IMR-90 (cell line): ENCODE results near the gene MSI2. TPM values are rescaled to one million over a fixed set of nuclear protein-coding genes. Genes with fewer than 3 reads are reported as not detected.

Source experiments
- ATAC-seq: fragments of 200-7000 bp; cut with Tn5 transposase; 2 replicates; pipeline ENCODE4 v1.9.1; 2020; ENCODE audit warnings: low read depth, mild to moderate bottlenecking, moderate library complexity
- BruUV-seq: library from RNA; stranded (reverse); fragments of 400-500 nt; replicated peaks from 2 replicates; lab custom pipeline; 2021; lab: Mats Ljungman, UMichigan
- CTCF ChIA-PET: fragments of 300-600 bp; formaldehyde crosslinking; extraction: SDS; loops from one replicate; lab custom pipeline; 2021; ENCODE audit warnings: antibody characterized with exemption; lab: Yijun Ruan, JAX
- POLR2A ChIA-PET: fragments of 300-600 bp; sonication (Branson Sonifier 250); formaldehyde crosslinking; loops from one replicate; lab custom pipeline; 2022; ENCODE audit warnings: antibody characterized with exemption; ENCODE audit not compliant: unreplicated experiment; lab: Charles Lee
- DNase-seq: peaks from one replicate; pipeline ENCODE4 v3.0.0; 2013
- H2AFZ ChIP-seq: replicated peaks from 2 replicates; pipeline ENCODE3; 2013; ENCODE audit warnings: low read length, mild to moderate bottlenecking; ENCODE audit not compliant: poor library complexity
- H2AK5ac ChIP-seq: 2 replicates; pipeline ENCODE4 v1.6.1; 2013; ENCODE audit warnings: low read depth, low read length, inconsistent platforms
- H2AK9ac ChIP-seq: replicated peaks from 2 replicates; pipeline ENCODE3; 2013; ENCODE audit warnings: mild to moderate bottlenecking, low read depth, low read length, moderate library complexity; ENCODE audit not compliant: poor library complexity
- H2BK120ac ChIP-seq: 2 replicates; pipeline ENCODE4 v1.6.1; 2013; ENCODE audit warnings: low read depth, low read length, inconsistent platforms
- H2BK15ac ChIP-seq: 3 replicates; pipeline ENCODE4 v1.6.1; 2013; ENCODE audit warnings: low read depth, low read length, inconsistent platforms
- H2BK20ac ChIP-seq: 2 replicates; pipeline ENCODE4 v1.6.1; 2013; ENCODE audit warnings: low read depth, mild to moderate bottlenecking, inconsistent platforms, low read length, moderate library complexity
- H2BK5ac ChIP-seq: 2 replicates; pipeline ENCODE4 v1.6.1; 2013; ENCODE audit warnings: mild to moderate bottlenecking, low read depth, low read length, inconsistent platforms; ENCODE audit not compliant: poor library complexity, severe bottlenecking
- H3K14ac ChIP-seq: replicated peaks from 2 replicates; pipeline ENCODE4 v1.6.1; 2013; ENCODE audit warnings: low read depth, low read length, inconsistent platforms
- H3K18ac ChIP-seq: 2 replicates; pipeline ENCODE4 v1.6.1; 2013; ENCODE audit warnings: low read depth, low read length, control low read depth
- H3K23ac ChIP-seq: 2 replicates; pipeline ENCODE4 v1.6.1; 2013; ENCODE audit warnings: low read depth, low read length, inconsistent platforms
- H3K27ac ChIP-seq: 2 replicates; pipeline ENCODE4 v1.5.1; 2013; ENCODE audit warnings: mild to moderate bottlenecking, control low read depth, low read length; ENCODE audit not compliant: insufficient read depth
- H3K27me3 ChIP-seq: 2 replicates; pipeline ENCODE4 v1.6.1; 2013; ENCODE audit warnings: low read length; ENCODE audit not compliant: control insufficient read depth, insufficient read depth
- H3K36me3 ChIP-seq: 2 replicates; pipeline ENCODE4 v1.6.1; 2013; ENCODE audit warnings: low read length, mixed read lengths; ENCODE audit not compliant: control insufficient read depth, insufficient read depth
- H3K4ac ChIP-seq: 2 replicates; pipeline ENCODE4 v1.6.1; 2013; ENCODE audit warnings: low read depth, low read length, inconsistent platforms
- H3K4me1 ChIP-seq: 2 replicates; pipeline ENCODE4 v1.6.1; 2013; ENCODE audit warnings: low read length, mixed read lengths; ENCODE audit not compliant: control insufficient read depth, insufficient read depth
- H3K4me2 ChIP-seq: 2 replicates; pipeline ENCODE4 v1.6.1; 2013; ENCODE audit warnings: low read depth, mild to moderate bottlenecking, control low read depth, low read length, moderate library complexity
- H3K4me3 ChIP-seq: 2 replicates; pipeline ENCODE4 v1.5.1; 2013; ENCODE audit warnings: low read depth, mild to moderate bottlenecking, control low read depth, low read length, moderate library complexity; ENCODE audit not compliant: insufficient read depth
- H3K56ac ChIP-seq: 2 replicates; pipeline ENCODE4 v1.6.1; 2013; ENCODE audit warnings: low read length, inconsistent platforms; ENCODE audit not compliant: insufficient read depth; ENCODE audit errors: extremely low read depth
- H3K79me1 ChIP-seq, 2 experiments: 2 replicates each; pipeline ENCODE4 v1.6.1; 2013; ENCODE audit warnings: low read length in 2 of 2, inconsistent platforms in 1 of 2, low read depth in 1 of 2
- H3K9ac ChIP-seq: 2 replicates; pipeline ENCODE4 v1.6.1; 2013; ENCODE audit warnings: low read depth, low read length, control low read depth
- H3K9me1 ChIP-seq: 2 replicates; pipeline ENCODE4 v1.6.1; 2013; ENCODE audit warnings: low read length, inconsistent platforms; ENCODE audit not compliant: insufficient read depth
- H3K9me3 ChIP-seq: 2 replicates; pipeline ENCODE4 v1.6.1; 2013; ENCODE audit warnings: low read length; ENCODE audit not compliant: control insufficient read depth, insufficient read depth
- H4K20me1 ChIP-seq: 2 replicates; pipeline ENCODE4 v1.6.1; 2013; ENCODE audit warnings: low read length, inconsistent platforms; ENCODE audit not compliant: insufficient read depth
- H4K5ac ChIP-seq: 2 replicates; pipeline ENCODE4 v1.6.1; 2013; ENCODE audit warnings: mild to moderate bottlenecking, low read depth, low read length, control low read depth
- H4K8ac ChIP-seq, 2 experiments: 2 replicates each; pipeline ENCODE4 v1.6.1; 2013; ENCODE audit warnings: low read depth in 2 of 2, low read length in 2 of 2, control low read depth in 1 of 2, inconsistent platforms in 1 of 2
- H4K91ac ChIP-seq: 2 replicates; pipeline ENCODE4 v1.6.1; 2013; ENCODE audit warnings: low read depth, low read length, inconsistent platforms; ENCODE audit not compliant: insufficient read depth
- MAFK ChIP-seq: IDR thresholded peaks from 2 replicates; pipeline ENCODE4 v1.6.1; 2012; ENCODE audit warnings: low read depth, low read length, improper control_type of control experiment
- MAZ ChIP-seq: IDR thresholded peaks from 2 replicates; pipeline ENCODE4 v1.6.1; 2012; ENCODE audit warnings: low read depth, mild to moderate bottlenecking, low read length, improper control_type of control experiment, moderate library complexity, borderline replicate concordance
- POLR2A ChIP-seq: IDR thresholded peaks from 2 replicates; pipeline ENCODE4 v1.6.1; 2012; ENCODE audit warnings: mild to moderate bottlenecking, low read depth, low read length
- RCOR1 ChIP-seq: IDR thresholded peaks from 2 replicates; pipeline ENCODE4 v1.6.1; 2012; ENCODE audit warnings: mild to moderate bottlenecking, low read length, improper control_type of control experiment; ENCODE audit not compliant: insufficient replicate concordance
- RFX5 ChIP-seq: IDR thresholded peaks from 2 replicates; pipeline ENCODE4 v1.8.0; 2012; ENCODE audit warnings: low read depth, mild to moderate bottlenecking, low read length, moderate library complexity
- WGBS, 2 experiments: methylation state at CpG; one replicate each; pipeline versions ENCODE4 v1.1.5 to v1.1.7; 2013; ENCODE audit warnings: missing lambda C conversion rate in 2 of 2; ENCODE audit not compliant: insufficient read length in 1 of 2; ENCODE audit errors: extremely low coverage in 2 of 2; 5-methylcytosine and 5-hydroxymethylcytosine counted together
- dilution Hi-C: fragments of 300-500 bp; cut with HindIII; formaldehyde crosslinking; loops from one replicate; pipeline ENCODE4 v1.14.3; 2018; ENCODE audit warnings: low sequenced_read_pairs; ENCODE audit not compliant: unreplicated experiment
- in situ Hi-C: fragments of 300-500 bp; cut with MboI; formaldehyde crosslinking; loops from 3 replicates; pipeline ENCODE4 v1.14.3; 2019; ENCODE audit warnings: low sequenced_read_pairs, inconsistent platforms, mixed read lengths
- intact Hi-C: fragments of 100-400 bp; cut with micrococcal nuclease; formaldehyde crosslinking; loops from 2 replicates; pipeline ENCODE4 v1.10.0; 2022
- polyA plus RNA-seq, 3 experiments: library from polyadenylated mRNA; depleted of rRNA; stranded (reverse); fragments of >200 nt; gene quantifications; 2 replicates each; pipeline ENCODE4 v1.2.3, GENCODE V29; 2012; ENCODE audit warnings: low replicate concordance in 1 of 3
- total RNA-seq: library from RNA; depleted of rRNA; stranded (reverse); fragments of >200 nt; gene quantifications from 2 replicates; pipeline ENCODE4 v1.2.3, GENCODE V29; 2012

Gene MSI2
- total and polyA plus RNA-seq, 2 of the 4 experiments (the other 2 are of a cell fraction), result 13.0 to 16.0 TPM

DNA sequence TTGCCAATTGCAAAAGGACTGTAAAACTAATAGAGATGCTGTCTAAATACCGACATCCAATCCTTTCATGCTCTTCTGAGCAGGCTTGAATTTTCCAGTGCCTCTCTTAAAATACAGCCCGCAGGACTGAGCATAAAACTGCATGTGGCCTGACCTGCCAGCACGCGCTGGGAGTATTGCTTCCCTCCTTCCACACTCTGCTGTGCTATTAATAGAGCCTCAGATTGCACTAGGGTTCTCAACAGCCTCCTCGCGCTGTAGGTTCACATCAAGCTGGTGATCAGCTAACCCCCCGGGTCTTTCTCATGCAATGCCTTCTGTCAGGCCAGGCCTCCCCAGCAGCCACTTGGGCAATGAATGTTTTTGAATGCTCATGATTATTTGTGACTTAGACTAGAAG, 14.2 kb upstream of the MSI2 start:
- H3K56ac ChIP-seq, result no peak overlapping the region
- DNase-seq (no peak), ATAC-seq (no peak)
- H3K9me1 ChIP-seq, result peaks cover 4% of the 10 kb centered on the region; the same call in 1 of the 2 replicates
- no peak overlapping the region for H4K5ac ChIP-seq
- no peak overlapping the region for H2AK5ac ChIP-seq
- BruUV-seq, result no TSS peak
- in situ Hi-C loops (loop anchor here (5.0 to 25.0 kb wide), 3 partner anchors 275 to 870 kb away; no protein-coding TSS in a partner anchor), dilution Hi-C loops (no loop called here), intact Hi-C loops (loop anchor here (5.0 kb wide), 2 partner anchors 335 to 355 kb away; no protein-coding TSS in a partner anchor)
- no peak overlapping the region for H3K18ac ChIP-seq
- no peak overlapping the region for H3K9ac ChIP-seq
- no peak overlapping the region for H2BK20ac ChIP-seq
- H3K4me1 ChIP-seq, result no peaks in the 10 kb centered on the region
- no peak overlapping the region for H2BK15ac ChIP-seq
- ChIA-PET CTCF (no interaction called here), POLR2A (no interaction called here)
- H2AK9ac ChIP-seq, result no peak overlapping the region
- H4K20me1 ChIP-seq, result no peaks in the 10 kb centered on the region
- no peak overlapping the region for H3K23ac ChIP-seq
- no peaks in the 10 kb centered on the region for H3K79me1 ChIP-seq
- H2BK120ac ChIP-seq, result no peak overlapping the region
- H3K36me3 ChIP-seq, result no peaks in the 10 kb centered on the region
- TF ChIP-seq MAZ (no peak), RFX5 (no peak), MAFK (no peak), RCOR1 (no peak), POLR2A (no peak)
- no peak overlapping the region for H3K14ac ChIP-seq
- no peak overlapping the region for H2BK5ac ChIP-seq
- no peaks in the 10 kb centered on the region for H3K9me3 ChIP-seq
- H3K27me3 ChIP-seq, result peaks cover 16% of the 10 kb centered on the region
- no peak overlapping the region for H3K4me2 ChIP-seq
- H3K27ac ChIP-seq, result no peak overlapping the region
- H3K4me3 ChIP-seq, result no peak overlapping the region
- WGBS, 2 experiments, result no CpG with 5 or more reads among the region's 7 CpGs
- no peak overlapping the region for H4K8ac ChIP-seq
- no peak overlapping the region for H2AFZ ChIP-seq
- H4K91ac ChIP-seq, result no peak overlapping the region
- H3K4ac ChIP-seq, result no peak overlapping the region
